K562 (cell line): ENCODE results near the gene IFT27. TPM values are rescaled to one million over a fixed set of nuclear protein-coding genes. Genes with fewer than 3 reads are reported as not detected.

Experiments
- ATAC-seq: fragments of 200-7000 bp; cut with Tn5 transposase; 3 replicates; pipeline ENCODE4 v1.9.1; 2020; ENCODE audit warnings: moderate library complexity
- BruUV-seq: library from RNA; stranded (reverse); fragments of 400-500 nt; replicated peaks from 2 replicates; lab custom pipeline; 2021; lab: Mats Ljungman, UMichigan
- CTCF ChIA-PET: fragments of 300-600 bp; formaldehyde crosslinking; extraction: SDS; loops from one replicate; lab custom pipeline; 2021; ENCODE audit warnings: low intra/inter-chr PET ratio; lab: Yijun Ruan, JAX
- POLR2A ChIA-PET: fragments of 300-600, 350-650 bp; sonication (Branson Sonifier 250); formaldehyde crosslinking; extraction: SDS; loops from one replicate; lab custom pipeline; 2021; ENCODE audit warnings: antibody characterized with exemption, inconsistent platforms; lab: Yijun Ruan, JAX
- DNase-seq, 4 experiments: peaks; one replicate each; pipeline versions ENCODE4 v3.0.0 to v3.0.0-alpha.2; 2011 to 2018; ENCODE audit warnings: low spot score in 3 of 4, mixed read lengths in 3 of 4; ENCODE audit errors: extremely low read depth in 1 of 4
- FAIRE-seq: peaks from 2 replicates; lab custom pipeline; 2011; peaks lifted over from hg19 to GRCh38; lab: Jason Lieb, UNC
- H2AFZ ChIP-seq: 2 replicates; pipeline ENCODE4 v1.6.0; 2011; ENCODE audit warnings: low read depth, low read length, control low read depth, inconsistent platforms
- H3K27ac ChIP-seq: fragments of 200-600 bp; 3 replicates; pipeline ENCODE4 v1.8.0; 2011; ENCODE audit warnings: low read depth, mild to moderate bottlenecking, control low read depth, inconsistent platforms, low read length, moderate library complexity, mixed read lengths; ENCODE audit errors: extremely low read depth
- H3K27me3 ChIP-seq, 2 experiments: fragments of 300-600 bp in 1 of 2; 2 replicates in 1 of 2; 3 replicates in 1 of 2; pipeline versions ENCODE4 v1.6.0 to v1.8.0; 2011; ENCODE audit warnings: inconsistent platforms in 2 of 2, low read length in 2 of 2, mild to moderate bottlenecking in 1 of 2, mixed read lengths in 1 of 2, moderate library complexity in 1 of 2; ENCODE audit not compliant: control insufficient read depth in 2 of 2, insufficient read depth in 2 of 2
- H3K36me3 ChIP-seq: fragments of 300-600 bp; 3 replicates; pipeline ENCODE4 v1.8.0; 2011; ENCODE audit warnings: mild to moderate bottlenecking, low read length, inconsistent platforms; ENCODE audit not compliant: control insufficient read depth, insufficient read depth
- H3K4me1 ChIP-seq, 2 experiments: fragments of 200-600 bp in 1 of 2; replicated peaks in 1 of 2; 2 replicates in 1 of 2; 3 replicates in 1 of 2; pipeline versions ENCODE4 v1.5.1 to v1.8.0; 2011; ENCODE audit warnings: inconsistent platforms in 2 of 2, low read length in 2 of 2, mild to moderate bottlenecking in 1 of 2, mixed read lengths in 1 of 2, moderate library complexity in 1 of 2; ENCODE audit not compliant: control insufficient read depth in 2 of 2, insufficient read depth in 2 of 2
- H3K4me2 ChIP-seq: 2 replicates; pipeline ENCODE4 v1.6.1; 2011; ENCODE audit warnings: low read length, control low read depth, inconsistent platforms, mixed read lengths; ENCODE audit not compliant: insufficient read depth
- H3K4me3 ChIP-seq: fragments of 200-600 bp; sonication (generic), shearing (Covaris generic); 2 replicates; pipeline ENCODE4 v1.5.1; 2016; ENCODE audit warnings: control low read depth, inconsistent platforms
- H3K79me2 ChIP-seq: fragments of 200-600 bp; 3 replicates; pipeline ENCODE4 v1.8.0; 2011; ENCODE audit warnings: low read length, inconsistent platforms; ENCODE audit not compliant: control insufficient read depth, insufficient read depth
- H3K9ac ChIP-seq, 2 experiments: 2 replicates each; pipeline versions ENCODE4 v1.6.0 to v1.6.1; 2011; ENCODE audit warnings: low read depth in 2 of 2, low read length in 2 of 2, control low read depth in 1 of 2, inconsistent platforms in 1 of 2, mild to moderate bottlenecking in 1 of 2, mixed read lengths in 1 of 2; ENCODE audit not compliant: insufficient read depth in 1 of 2
- H3K9me1 ChIP-seq: one replicate; pipeline ENCODE4 v1.6.0; 2011; ENCODE audit warnings: inconsistent platforms, mild to moderate bottlenecking, low read length, moderate library complexity; ENCODE audit not compliant: control insufficient read depth, insufficient read depth
- H3K9me3 ChIP-seq: replicated peaks from 2 replicates; pipeline ENCODE4 v1.5.1; 2011; ENCODE audit warnings: low read depth, low read length, inconsistent platforms; ENCODE audit not compliant: control insufficient read depth, insufficient read depth
- H4K20me1 ChIP-seq: replicated peaks from 2 replicates; pipeline ENCODE4 v1.6.1; 2011; ENCODE audit warnings: low read length, inconsistent platforms, mixed read lengths; ENCODE audit not compliant: control insufficient read depth, insufficient read depth
- ASH1L ChIP-seq: fragments of 450-650 bp; IDR thresholded peaks from 2 replicates; pipeline ENCODE4 v1.6.1; 2018; ENCODE audit warnings: borderline replicate concordance, mild to moderate bottlenecking, low read depth; ENCODE audit not compliant: partially characterized antibody
- FOXM1 ChIP-seq, 2 experiments: fragments of 450-650 bp in 1 of 2; sonication (generic) in 1 of 2; formaldehyde crosslinking in 1 of 2; IDR thresholded peaks; 2 replicates each; pipeline versions ENCODE4 v1.6.1 to v1.9.0; 2017 to 2022; ENCODE audit warnings: low read depth in 2 of 2, mild to moderate bottlenecking in 2 of 2, missing genetic modification reagents in 1 of 2, moderate library complexity in 1 of 2
- POLR2A ChIP-seq: fragments of 450-650 bp; conservative IDR thresholded peaks from 2 replicates; pipeline ENCODE4 v1.6.1; 2016
- SP2 ChIP-seq: IDR thresholded peaks from 2 replicates; pipeline ENCODE4 v1.6.1; 2011; ENCODE audit warnings: mild to moderate bottlenecking, low read depth, low read length, moderate library complexity; ENCODE audit not compliant: poor library complexity, severe bottlenecking; ENCODE audit errors: extremely low read depth
- WGBS: fragments of 100-300 bp; shearing (Covaris generic); methylation state at CpG from one replicate; pipeline ENCODE4 v1.1.6; 2016; ENCODE audit warnings: low coverage, mixed read lengths; ENCODE audit not compliant: insufficient coverage; ENCODE audit errors: missing lambda C conversion rate; 5-methylcytosine and 5-hydroxymethylcytosine counted together
- in situ Hi-C: fragments of 300-500 bp; cut with MboI; formaldehyde crosslinking; loops from 4 replicates; pipeline ENCODE4 v1.15.0; 2018; ENCODE audit warnings: inconsistent platforms, mixed read lengths
- intact Hi-C: fragments of 100-400 bp; cut with micrococcal nuclease; formaldehyde crosslinking; loops from 2 replicates; pipeline ENCODE4 v1.14.2; 2022
- polyA plus RNA-seq, 8 experiments: library from polyadenylated mRNA; depleted of rRNA in 4 of 8; stranded (reverse) in 5 of 8; unstranded in 3 of 8; fragments of >200 nt; fragmentation: Nextera tagmentation in 2 of 8; fragmentation: Illumina TruSeq in 1 of 8; extraction: Ambion mirVana in 2 of 8; extraction: Trizol in 1 of 8; gene quantifications; 2 replicates each; pipeline versions ENCODE4 v1.2.1 to v1.2.3, GENCODE V29; 2011 to 2014; ENCODE audit warnings: inconsistent platforms in 1 of 8, missing spikeins in 1 of 8
- total RNA-seq, 7 experiments: library from RNA; depleted of rRNA in 6 of 7; stranded (reverse); fragments of >200 nt in 6 of 7; fragmentation: Illumina TruSeq in 2 of 7; extraction: Trizol in 2 of 7; gene quantifications; 2 replicates each; pipeline versions ENCODE4 v1.2.1 to v1.2.3, GENCODE V29; 2011 to 2021; ENCODE audit warnings: low replicate concordance in 1 of 7
- TF ChIP-seq, protein P1 (sequence below), 2 experiments: fragments of 450-650 bp in 1 of 2; sonication (generic) in 1 of 2; formaldehyde crosslinking in 1 of 2; IDR thresholded peaks in 1 of 2; conservative IDR thresholded peaks in 1 of 2; 2 replicates each; pipeline versions ENCODE4 v1.6.1 to v1.8.1; 2016 to 2023; ENCODE audit warnings: mild to moderate bottlenecking in 2 of 2, moderate library complexity in 2 of 2, inconsistent platforms in 1 of 2, missing genetic modification reagents in 1 of 2

The IFT27 gene
- total and polyA plus RNA-seq, 9 of the 15 experiments (the other 6 are each of a cell fraction or from before 2014, with no cell fraction given), result 0.01 to 1.4 (median 0.14) TPM; not detected in 1

DNA sequence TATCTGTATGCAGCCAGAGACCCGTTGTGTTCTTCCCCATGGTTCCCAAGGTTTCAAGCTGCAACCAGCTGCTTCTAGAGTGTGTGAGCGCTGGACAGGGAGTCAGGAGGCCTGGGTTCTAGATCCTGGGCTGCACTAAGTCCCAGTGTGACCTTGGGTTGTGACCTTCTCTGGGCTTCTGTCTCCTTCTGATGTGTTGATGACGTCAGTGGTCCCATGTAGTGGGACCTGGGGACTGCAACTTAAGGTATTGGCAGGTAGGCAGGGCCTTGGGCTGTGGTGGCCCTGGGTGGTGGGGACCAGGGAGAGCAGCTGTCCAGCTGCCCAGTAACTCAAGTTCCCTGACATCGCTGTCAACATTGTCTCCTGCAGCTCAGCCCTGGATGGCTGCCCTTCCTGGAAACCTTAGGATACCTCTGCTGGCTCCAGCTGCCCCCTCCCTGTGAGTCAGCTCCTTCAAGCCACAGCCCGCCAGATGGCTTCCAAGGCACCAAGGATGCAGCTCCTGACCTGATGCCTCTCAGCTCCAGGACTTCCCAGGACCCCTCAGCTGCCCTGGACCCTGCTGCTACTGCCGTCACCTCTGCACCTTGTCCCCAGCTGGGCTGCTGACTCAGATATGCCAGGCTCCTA lies 42.2 kb upstream of the IFT27 start:
- FAIRE-seq, result no peak
- H3K9me1 ChIP-seq, result no peaks in the 10 kb centered on the region
- H3K27me3 ChIP-seq, result peaks cover 5 to 50% of the 10 kb centered on the region in 2 experiments; a peak in 4 of 5 replicates

More for the DNA sequence above, 42.2 kb upstream of the IFT27 start:
- intact Hi-C loops (no loop called here), in situ Hi-C loops (no loop called here)
- no TSS peak for BruUV-seq
- POLR2A ChIA-PET, result no interaction called here
- 0% methylated on average over 5 of the region's 6 CpGs for WGBS
- no peak overlapping the region for H3K4me3 ChIP-seq
- no peaks in the 10 kb centered on the region for H3K9me3 ChIP-seq
- CTCF ChIA-PET, result no interaction called here
- no peak overlapping the region for H3K27ac ChIP-seq
- peaks cover 6% of the 10 kb centered on the region; the same call in 1 of the 2 replicates for H4K20me1 ChIP-seq
- no peaks in the 10 kb centered on the region for H3K79me2 ChIP-seq
- H3K4me2 ChIP-seq, result no peak overlapping the region
- H3K4me1 ChIP-seq, result peaks cover 0 to 12% of the 10 kb centered on the region in 2 experiments; a peak in 2 of 5 replicates
- TF ChIP-seq SP2 (no peak), POLR2A (no peak), FOXM1 (IDR thresholded peaks at IDR 0.05; ENCODE audit: low read depth) (no peak), FOXM1 (CRISPR knock-in tag; IDR thresholded peaks at IDR 0.05; ENCODE audit: low read depth) (no peak), ASH1L (no peak)
- TF ChIP-seq, protein P1, sequence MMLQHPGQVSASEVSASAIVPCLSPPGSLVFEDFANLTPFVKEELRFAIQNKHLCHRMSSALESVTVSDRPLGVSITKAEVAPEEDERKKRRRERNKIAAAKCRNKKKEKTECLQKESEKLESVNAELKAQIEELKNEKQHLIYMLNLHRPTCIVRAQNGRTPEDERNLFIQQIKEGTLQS (IDR thresholded peaks at IDR 0.05), result 0 out of 2 replicates have a peak, but pooled peaks have one; percentile 8
- TF ChIP-seq, protein P1 (CRISPR knock-in tag; conservative IDR thresholded peaks at IDR 0.05), result no peak
- no peak overlapping the region for H3K9ac ChIP-seq
- no peak overlapping the region for H2AFZ ChIP-seq
- DNase-seq (no peak), ATAC-seq (no peak)
- H3K36me3 ChIP-seq, result no peaks in the 10 kb centered on the region
